Astrocyte of the cerebellum (primary cell): ENCODE results near the gene EPB41L5.

Experiments used
- DNase-seq: peaks from one replicate; pipeline ENCODE4 v3.0.0-alpha.2; 2011; ENCODE audit warnings: low read depth
- H3K4me3 ChIP-seq: 2 replicates; pipeline ENCODE4 v1.5.1; 2011; ENCODE audit warnings: mild to moderate bottlenecking, low read depth, low read length, moderate library complexity
- CTCF ChIP-seq: IDR thresholded peaks from 2 replicates; pipeline ENCODE4 v1.5.1; 2012; ENCODE audit warnings: low read length, low read depth, moderate library complexity, mild to moderate bottlenecking; ENCODE audit errors: missing control alignments
- in situ Hi-C: cut with HindIII; loops from 2 replicates; pipeline ENCODE4 v1.10.0; 2017; ENCODE audit warnings: low sequenced_read_pairs

EPB41L5 gene

GRCh38 chr2:120161190-120161589 is 148.3 kb downstream of the EPB41L5 start:
- DNase-seq: no peak
- in situ Hi-C loops: no loop called here
- no peak for TF ChIP-seq CTCF
- no peak overlapping the region for H3K4me3 ChIP-seq

- no peak for TF ChIP-seq CTCF
- in situ Hi-C loops: no loop called here
These were observed 149.8 kb downstream of the EPB41L5 start for GRCh38 chr2:120162716-120163115.

GRCh38 chr2:120167272-120167671 is 154.4 kb downstream of the EPB41L5 start:
- DNase-seq: no peak
- no peak for TF ChIP-seq CTCF
- H3K4me3 ChIP-seq: no peak overlapping the region
- in situ Hi-C loops: loop anchor here (5.0 kb wide), 1 partner anchor 60 kb away; no protein-coding TSS in a partner anchor

More at GRCh38 chr2:120162716-120163115, 149.8 kb downstream of the EPB41L5 start:
- no peak overlapping the region for H3K4me3 ChIP-seq
- no peak for DNase-seq

- in situ Hi-C loops: loop anchor here (5.0 kb wide), 1 partner anchor 62 kb away; no protein-coding TSS in a partner anchor
- no peak overlapping the region for H3K4me3 ChIP-seq
- no peak for TF ChIP-seq CTCF
- DNase-seq: no peak
These were observed 156.1 kb downstream of the EPB41L5 start for GRCh38 chr2:120169020-120169419.

- no peak overlapping the region for H3K4me3 ChIP-seq
- peak; percentile 55 for DNase-seq
- TF ChIP-seq CTCF: peak; percentile 60
- in situ Hi-C loops: no loop called here
These were observed 162.2 kb downstream of the EPB41L5 start for GRCh38 chr2:120174963-120175581.

- no peak for TF ChIP-seq CTCF
- H3K4me3 ChIP-seq: no peak overlapping the region
- in situ Hi-C loops: no loop called here
These were observed 163.6 kb downstream of the EPB41L5 start for GRCh38 chr2:120176526-120176925.

More at GRCh38 chr2:120176526-120176925, 163.6 kb downstream of the EPB41L5 start:
- DNase-seq: no peak
